ENCODE data around the gene TMEM171. TPM values are rescaled to one million over a fixed set of nuclear protein-coding genes. Genes with fewer than 3 reads are reported as not detected.
A peak's percentile ranks its signal among the peaks of the same experiment; 100 is the strongest.

The TMEM171 gene
- total and polyA plus RNA-seq, 9 of the 15 experiments (the other 6 are each of a cell fraction or from before 2014, with no cell fraction given), result 0.08 TPM; not detected in 8

- TF ChIP-seq NFIX (CRISPR knock-in tag; IDR thresholded peaks at IDR 0.05; ENCODE audit: low read depth), result no peak
- TF ChIP-seq RAD21 (CRISPR knock-in tag; conservative IDR thresholded peaks at IDR 0.05 in 1 of 2, IDR thresholded peaks at IDR 0.05 in 1 of 2), result peak in 1 of 2 experiments; percentile 34; a peak in 2 of 4 replicates
- no peak for TF ChIP-seq MYBL2 (IDR thresholded peaks at IDR 0.05; ENCODE audit: low read depth)
- no peak for TF ChIP-seq MYBL2 (CRISPR knock-in tag; IDR thresholded peaks at IDR 0.05; ENCODE audit: borderline replicate concordance)
- TF ChIP-seq ZNF518B (CRISPR knock-in tag; IDR thresholded peaks at IDR 0.05), result no peak
- no peak for TF ChIP-seq ZNF57 (CRISPR knock-in tag; IDR thresholded peaks at IDR 0.05)
- 0 out of 6 replicates have a peak, but pooled peaks of 1 of the 3 experiments have one; percentile 9 for TF ChIP-seq CTCF (IDR thresholded peaks at IDR 0.05 in 2 of 3, conservative IDR thresholded peaks at IDR 0.05 in 1 of 3; ENCODE audit: insufficient read depth in 2 of 3, low read depth in 1 of 3, low read length in 3 of 3)
- no peak for TF ChIP-seq NELFE (IDR thresholded peaks at IDR 0.05; ENCODE audit: insufficient read depth, insufficient read length)
Observed at GRCh38 chr5:73115399-73116051, 4.8 kb upstream of the TMEM171 start (continued).
